Rectal smooth muscle tissue (tissue), 1 donor: ENCODE data around the gene FLVCR1.
"Not testable (repeated sequence)": the region's sequence is repeated elsewhere in the genome, so short reads cannot be mapped to it uniquely, and the experiment has no call there.

Experiments
- H3K27ac ChIP-seq: one replicate; pipeline ENCODE4 v1.7.0; 2013; ENCODE audit warnings: low read depth, low read length, inconsistent platforms
- H3K27me3 ChIP-seq: one replicate; pipeline ENCODE4 v1.7.0; 2013; ENCODE audit warnings: low read length; ENCODE audit not compliant: control insufficient read depth, insufficient read depth
- H3K36me3 ChIP-seq: one replicate; pipeline ENCODE4 v1.7.0; 2013; ENCODE audit warnings: low read length; ENCODE audit not compliant: control insufficient read depth, insufficient read depth
- H3K4me1 ChIP-seq: one replicate; pipeline ENCODE4 v1.7.0; 2013; ENCODE audit warnings: low read length; ENCODE audit not compliant: control insufficient read depth, insufficient read depth
- H3K4me3 ChIP-seq: one replicate; pipeline ENCODE4 v1.7.0; 2013; ENCODE audit warnings: low read length
- H3K9ac ChIP-seq: one replicate; pipeline ENCODE4 v1.7.0; 2013; ENCODE audit warnings: low read length

The FLVCR1 gene

GRCh38 chr1:212864201-212864600 is 6.1 kb downstream of the FLVCR1 start:
- Histone ChIP-seq H3K36me3 (no peaks in the 10 kb centered on the region), H3K27ac (no peak overlapping the region), H3K27me3 (no peaks in the 10 kb centered on the region)

DNA sequence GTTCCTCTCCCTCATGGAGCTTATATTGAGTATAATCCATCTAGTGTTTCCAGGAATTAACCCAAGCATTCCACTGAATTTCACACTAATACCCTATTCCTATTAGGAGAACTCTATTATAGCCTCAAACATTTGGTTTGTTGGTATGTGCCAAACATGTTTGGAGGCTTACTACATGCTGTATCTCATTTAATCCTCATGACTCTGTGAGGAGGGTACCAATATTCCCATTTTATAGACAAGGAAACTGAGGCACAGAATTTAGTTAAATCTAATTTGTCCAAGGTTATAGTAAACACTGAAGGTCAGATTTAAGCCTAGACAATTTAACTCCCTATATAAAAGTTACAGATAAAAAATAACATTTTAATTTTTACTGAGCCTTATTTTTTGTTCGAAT is 9.1 kb downstream of the FLVCR1 start:
- Histone ChIP-seq H3K4me1 (no peaks in the 10 kb centered on the region), H3K9ac (no peak overlapping the region), H3K27ac (no peak overlapping the region), H3K36me3 (no peaks in the 10 kb centered on the region), H3K4me3 (no peak overlapping the region), H3K27me3 (no peaks in the 10 kb centered on the region)

More at GRCh38 chr1:212864201-212864600, 6.1 kb downstream of the FLVCR1 start:
- Histone ChIP-seq H3K4me3 (no peak overlapping the region), H3K9ac (no peak overlapping the region), H3K4me1 (no peaks in the 10 kb centered on the region)

- Histone ChIP-seq H3K27me3 (no peaks in the 10 kb centered on the region), H3K4me3 (no peak overlapping the region), H3K27ac (no peak overlapping the region), H3K4me1 (no peaks in the 10 kb centered on the region), H3K36me3 (no peaks in the 10 kb centered on the region), H3K9ac (no peak overlapping the region)
Observed at GRCh38 chr1:212871976-212872375, 13.9 kb downstream of the FLVCR1 start.

- no peaks in the 10 kb centered on the region for H3K36me3 ChIP-seq
- no peak overlapping the region for H3K4me3 ChIP-seq
- H3K27me3 ChIP-seq: no peaks in the 10 kb centered on the region
- no peak overlapping the region for H3K27ac ChIP-seq
- H3K4me1 ChIP-seq: no peaks in the 10 kb centered on the region
- no peak overlapping the region for H3K9ac ChIP-seq
Observed at GRCh38 chr1:212873518-212873917, 15.4 kb downstream of the FLVCR1 start.

GRCh38 chr1:212878418-212878817 is 20.3 kb downstream of the FLVCR1 start:
- Histone ChIP-seq H3K36me3 (no peaks in the 10 kb centered on the region), H3K27me3 (no peaks in the 10 kb centered on the region), H3K4me1 (no peaks in the 10 kb centered on the region), H3K9ac (no peak overlapping the region), H3K4me3 (no peak overlapping the region), H3K27ac (no peak overlapping the region)

DNA sequence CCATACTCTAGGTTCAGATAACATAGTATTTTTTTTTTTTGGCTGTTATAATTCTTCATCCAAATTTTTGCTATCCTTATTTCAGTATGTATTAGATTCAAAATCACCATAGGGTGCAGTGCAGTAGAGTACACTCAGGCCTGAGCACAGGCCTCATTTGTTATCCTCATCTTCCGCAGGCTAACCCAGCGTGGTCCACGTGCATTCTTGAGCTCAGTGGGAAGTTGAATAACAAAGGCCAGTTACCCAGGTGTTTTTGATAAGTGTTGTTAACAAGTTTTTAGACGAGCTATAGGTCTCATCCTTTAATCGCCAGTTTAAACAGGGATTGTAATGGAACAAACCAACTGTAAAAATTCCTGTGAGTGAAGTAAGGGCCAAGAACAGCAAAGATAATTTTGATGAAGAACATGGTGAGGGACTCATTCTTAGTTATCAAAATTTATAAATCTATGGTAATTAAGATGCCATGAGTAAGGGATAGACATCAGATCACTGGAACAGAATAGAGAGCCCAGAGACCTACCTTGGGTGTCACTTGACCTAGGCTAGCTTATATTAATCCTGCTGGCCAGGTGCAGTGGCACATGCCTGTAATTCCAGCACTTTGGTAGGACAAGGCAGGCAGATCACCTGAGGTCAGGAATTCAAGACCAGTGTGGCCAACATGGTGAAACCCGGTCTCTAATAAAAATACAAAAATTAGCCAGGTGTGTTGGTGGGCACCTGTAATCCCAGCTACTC is 22.0 kb downstream of the FLVCR1 start:
- no peaks in the 10 kb centered on the region for H3K36me3 ChIP-seq
- no peaks in the 10 kb centered on the region for H3K4me1 ChIP-seq
- no peaks in the 10 kb centered on the region for H3K27me3 ChIP-seq
- H3K9ac ChIP-seq: no peak overlapping the region
- H3K27ac ChIP-seq: no peak overlapping the region
- H3K4me3 ChIP-seq: no peak overlapping the region

GRCh38 chr1:212884592-212884991 is 26.5 kb downstream of the FLVCR1 start:
- H3K27ac ChIP-seq: no peak overlapping the region
- H3K4me3 ChIP-seq: no peak overlapping the region
- H3K36me3 ChIP-seq: peaks cover 4% of the 10 kb centered on the region
- no peaks in the 10 kb centered on the region for H3K4me1 ChIP-seq
- H3K27me3 ChIP-seq: no peaks in the 10 kb centered on the region
- no peak overlapping the region for H3K9ac ChIP-seq

DNA sequence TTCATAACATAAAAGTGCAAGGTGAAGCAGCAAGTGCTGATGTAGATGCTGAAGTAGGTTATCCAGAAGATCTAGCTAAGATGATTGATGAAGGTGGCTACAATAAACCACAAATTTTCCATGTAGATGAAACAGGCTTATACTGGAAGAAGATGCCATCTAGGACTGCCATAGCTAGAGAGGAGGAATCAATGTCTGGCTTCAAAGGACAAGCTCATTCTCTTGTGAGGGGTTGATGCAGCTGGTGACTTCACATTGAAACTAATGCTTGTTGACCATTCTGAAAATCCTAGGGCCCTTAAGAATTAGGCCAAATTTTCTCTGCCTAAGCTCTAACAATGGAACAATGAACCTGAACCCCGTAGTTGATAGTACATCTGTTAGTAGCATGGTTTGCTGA is 34.0 kb downstream of the FLVCR1 start:
- Histone ChIP-seq H3K9ac (no peak overlapping the region), H3K27ac (no peak overlapping the region), H3K27me3 (no peaks in the 10 kb centered on the region), H3K4me1 (no peaks in the 10 kb centered on the region), H3K36me3 (peaks cover 20% of the 10 kb centered on the region), H3K4me3 (no peak overlapping the region)

GRCh38 chr1:212899845-212900244 is 41.8 kb downstream of the FLVCR1 start:
- H3K9ac ChIP-seq: no peak overlapping the region
- H3K36me3 ChIP-seq: peaks cover 5% of the 10 kb centered on the region
- H3K4me1 ChIP-seq: no peaks in the 10 kb centered on the region
- H3K4me3 ChIP-seq: no peak overlapping the region
- H3K27me3 ChIP-seq: no peaks in the 10 kb centered on the region
- no peak overlapping the region for H3K27ac ChIP-seq

DNA sequence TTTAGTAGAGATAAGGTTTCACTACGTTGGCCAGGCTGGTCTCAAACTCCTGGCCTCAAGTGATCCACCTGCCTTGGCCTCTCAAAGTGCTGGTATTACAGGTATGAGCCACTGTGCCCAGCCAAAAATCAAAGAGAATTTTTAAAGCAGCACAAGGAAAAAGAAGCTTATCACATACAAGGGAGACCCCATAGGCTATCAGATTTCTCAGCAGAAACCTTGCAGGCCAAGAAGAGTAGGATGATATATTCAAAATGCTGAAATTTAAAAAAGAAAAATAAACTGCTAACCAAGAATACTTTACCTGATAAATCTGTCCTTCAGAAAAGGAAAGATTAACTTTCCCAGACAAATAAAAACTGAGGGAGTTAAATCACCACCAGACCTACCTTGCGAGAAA is 43.2 kb downstream of the FLVCR1 start:
- no peak overlapping the region for H3K4me3 ChIP-seq
- no peaks in the 10 kb centered on the region for H3K4me1 ChIP-seq
- H3K36me3 ChIP-seq: peaks cover under 1% of the 10 kb centered on the region

GRCh38 chr1:212902054-212902453 is 44.0 kb downstream of the FLVCR1 start:
- no peak overlapping the region for H3K27ac ChIP-seq
- no peak overlapping the region for H3K4me3 ChIP-seq
- H3K27me3 ChIP-seq: no peaks in the 10 kb centered on the region
- H3K36me3 ChIP-seq: no peaks in the 10 kb centered on the region
- H3K9ac ChIP-seq: no peak overlapping the region
- H3K4me1 ChIP-seq: no peaks in the 10 kb centered on the region

More for the DNA sequence above, 43.2 kb downstream of the FLVCR1 start:
- no peaks in the 10 kb centered on the region for H3K27me3 ChIP-seq
- no peak overlapping the region for H3K27ac ChIP-seq
- H3K9ac ChIP-seq: no peak overlapping the region

DNA sequence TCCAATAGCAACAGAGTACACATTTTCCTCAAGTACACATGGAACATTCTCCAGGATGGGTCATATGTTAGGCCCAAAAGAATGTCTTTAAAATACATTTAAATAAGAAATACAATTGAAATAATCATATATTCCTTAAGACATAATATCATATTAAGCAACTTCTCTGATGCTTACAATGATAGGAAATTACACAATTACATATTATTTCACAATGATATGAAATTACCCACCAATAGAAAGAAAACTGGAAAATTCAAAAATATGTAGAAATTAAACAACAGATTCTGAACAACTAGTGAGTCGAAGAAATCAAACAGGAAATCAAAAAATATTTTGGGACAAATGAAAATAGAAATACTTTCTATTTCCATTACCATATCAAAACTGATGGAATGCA is 45.6 kb downstream of the FLVCR1 start:
- no peak overlapping the region for H3K27ac ChIP-seq
- H3K4me1 ChIP-seq: no peaks in the 10 kb centered on the region
- H3K4me3 ChIP-seq: no peak overlapping the region
- H3K36me3 ChIP-seq: no peaks in the 10 kb centered on the region
- H3K9ac ChIP-seq: no peak overlapping the region
- no peaks in the 10 kb centered on the region for H3K27me3 ChIP-seq

- not testable (repeated sequence) for H3K36me3 ChIP-seq, H3K4me3 ChIP-seq, H3K4me1 ChIP-seq, H3K27ac ChIP-seq, H3K9ac ChIP-seq, H3K27me3 ChIP-seq
Observed at GRCh38 chr1:212908071-212908470, 50.0 kb downstream of the FLVCR1 start.
